Thyroid gland (tissue), 4 donors: ENCODE data around the gene TSFM. TPM values are rescaled to one million over a fixed set of nuclear protein-coding genes. Genes with fewer than 3 reads are reported as not detected.

Experiments
- DNase-seq, 2 donors: peaks; one replicate each; pipeline ENCODE4 v3.0.0-alpha.2; 2019
- H3K27ac ChIP-seq, 3 donors: fragments of 200-600 bp; sonication (generic); 1 replicate in 2 of 3; 2 replicates in 1 of 3; pipeline ENCODE4 v1.5.1; 2016 to 2019; ENCODE audit warnings: mild to moderate bottlenecking in 1 of 3, moderate library complexity in 1 of 3
- H3K27me3 ChIP-seq: fragments of 200-600 bp; sonication (generic); one replicate; pipeline ENCODE4 v1.5.1; 2019
- H3K36me3 ChIP-seq, 2 donors: fragments of 200-600 bp; sonication (generic); one replicate each; pipeline ENCODE4 v1.5.1; 2016 to 2019
- H3K4me1 ChIP-seq, 2 donors: fragments of 200-600 bp; sonication (generic); one replicate each; pipeline ENCODE4 v1.5.1; 2017 to 2019
- H3K4me3 ChIP-seq, 3 donors: fragments of 200-600 bp; sonication (generic); replicated peaks in 1 of 3; 1 replicate in 2 of 3; 2 replicates in 1 of 3; pipeline ENCODE4 v1.5.1; 2016; ENCODE audit warnings: mild to moderate bottlenecking in 1 of 3
- H3K9me3 ChIP-seq: fragments of 200-600 bp; sonication (generic); one replicate; pipeline ENCODE4 v1.5.1; 2017
- POLR2A ChIP-seq, 2 donors: fragments of 450-650 bp; IDR thresholded peaks; one replicate each; pipeline ENCODE4 v1.6.1; 2017; ENCODE audit warnings: antibody characterized with exemption in 2 of 2, mild to moderate bottlenecking in 2 of 2, moderate library complexity in 1 of 2
- WGBS, 2 donors: methylation state at CpG; one replicate each; pipeline ENCODE4 v1.1.5; 2017; 5-methylcytosine and 5-hydroxymethylcytosine counted together
- intact Hi-C: fragments of 100-400 bp; cut with DNase I; formaldehyde crosslinking; loops from one replicate; pipeline ENCODE4 v1.15.1; 2023
- total RNA-seq, 4 donors: library from RNA; depleted of rRNA; stranded (reverse); fragments of >200 nt; gene quantifications; one replicate each; pipeline ENCODE4 v1.2.3, GENCODE V29; 2016
- TF ChIP-seq, protein P1 (sequence below), 6 experiments: fragments of 200-600 bp in 3 of 6; fragments of 450-650 bp in 3 of 6; sonication (generic) in 3 of 6; IDR thresholded peaks; one replicate each; pipeline ENCODE4 v1.5.1; 2016 to 2019; ENCODE audit warnings: antibody characterized with exemption in 6 of 6, mild to moderate bottlenecking in 2 of 6, inconsistent platforms in 1 of 6, moderate library complexity in 1 of 6

Gene TSFM
- total RNA-seq, 4 donors from 2014 or later, result 19.4 to 32.0 (median 25.5) TPM

- TF ChIP-seq, protein P1, sequence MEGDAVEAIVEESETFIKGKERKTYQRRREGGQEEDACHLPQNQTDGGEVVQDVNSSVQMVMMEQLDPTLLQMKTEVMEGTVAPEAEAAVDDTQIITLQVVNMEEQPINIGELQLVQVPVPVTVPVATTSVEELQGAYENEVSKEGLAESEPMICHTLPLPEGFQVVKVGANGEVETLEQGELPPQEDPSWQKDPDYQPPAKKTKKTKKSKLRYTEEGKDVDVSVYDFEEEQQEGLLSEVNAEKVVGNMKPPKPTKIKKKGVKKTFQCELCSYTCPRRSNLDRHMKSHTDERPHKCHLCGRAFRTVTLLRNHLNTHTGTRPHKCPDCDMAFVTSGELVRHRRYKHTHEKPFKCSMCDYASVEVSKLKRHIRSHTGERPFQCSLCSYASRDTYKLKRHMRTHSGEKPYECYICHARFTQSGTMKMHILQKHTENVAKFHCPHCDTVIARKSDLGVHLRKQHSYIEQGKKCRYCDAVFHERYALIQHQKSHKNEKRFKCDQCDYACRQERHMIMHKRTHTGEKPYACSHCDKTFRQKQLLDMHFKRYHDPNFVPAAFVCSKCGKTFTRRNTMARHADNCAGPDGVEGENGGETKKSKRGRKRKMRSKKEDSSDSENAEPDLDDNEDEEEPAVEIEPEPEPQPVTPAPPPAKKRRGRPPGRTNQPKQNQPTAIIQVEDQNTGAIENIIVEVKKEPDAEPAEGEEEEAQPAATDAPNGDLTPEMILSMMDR (IDR thresholded peaks at IDR 0.05), result peak; percentile 26 to 81 (median 58)
- TF ChIP-seq POLR2A (IDR thresholded peaks at IDR 0.05), result no peak
- no peaks in the 10 kb centered on the region for H3K27me3 ChIP-seq
- H3K4me3 ChIP-seq, result no peak overlapping the region
- no peak overlapping the region for H3K27ac ChIP-seq
- H3K9me3 ChIP-seq, result no peaks in the 10 kb centered on the region
- intact Hi-C loops, result no loop called here
- H3K4me1 ChIP-seq, result no peaks in the 10 kb centered on the region
- peaks cover 57 to 83% of the 10 kb centered on the region in 2 donors for H3K36me3 ChIP-seq
- DNase-seq, result peak; percentile 44 to 49
- WGBS, 2 donors, result 49 to 54% methylated on average over 9 of the region's 9 CpGs
Measured at GRCh38 chr12:57803319-57803893, 20.8 kb downstream of the TSFM start.

DNA sequence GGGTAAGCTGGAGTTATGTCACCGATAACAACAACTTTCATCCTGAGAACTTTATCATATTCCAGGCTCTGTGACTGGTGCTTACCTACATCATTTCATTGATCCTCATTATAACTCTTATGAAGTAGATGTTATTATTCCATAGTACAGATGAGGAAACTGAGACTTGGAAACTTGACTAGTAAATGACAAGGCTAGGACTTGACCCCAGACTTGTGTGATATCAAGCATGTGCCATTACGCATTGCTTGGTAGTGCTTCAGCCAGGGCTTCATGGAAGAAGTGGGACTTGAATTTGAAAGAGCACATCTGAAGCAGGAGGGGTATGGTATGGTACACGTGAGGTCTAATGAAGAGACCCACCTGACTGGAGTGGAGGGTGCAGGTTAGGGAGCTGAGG is 24.1 kb downstream of the TSFM start:
- Histone ChIP-seq H3K27ac (no peak overlapping the region), H3K4me3 (no peak overlapping the region), H3K9me3 (no peaks in the 10 kb centered on the region), H3K36me3 (peaks cover 37 to 73% of the 10 kb centered on the region in 2 donors), H3K27me3 (no peaks in the 10 kb centered on the region), H3K4me1 (no peaks in the 10 kb centered on the region)
- DNase-seq, result no peak
- TF ChIP-seq, protein P1 (IDR thresholded peaks at IDR 0.05), result no peak
- TF ChIP-seq POLR2A (IDR thresholded peaks at IDR 0.05), result no peak
- WGBS, 2 donors, result 94 to 95% methylated on average over 3 of the region's 3 CpGs
- intact Hi-C loops, result no loop called here

- Histone ChIP-seq H3K36me3 (peaks cover 37 to 67% of the 10 kb centered on the region in 2 donors), H3K4me3 (no peak overlapping the region), H3K27ac (no peak overlapping the region), H3K27me3 (no peaks in the 10 kb centered on the region), H3K4me1 (no peaks in the 10 kb centered on the region), H3K9me3 (no peaks in the 10 kb centered on the region)
- intact Hi-C loops, result no loop called here
- DNase-seq, result no peak
- WGBS, 2 donors, result 86 to 97% methylated on average over 6 to 9 of the region's 9 CpGs
- TF ChIP-seq POLR2A (IDR thresholded peaks at IDR 0.05), result no peak
- TF ChIP-seq, protein P1 (IDR thresholded peaks at IDR 0.05), result no peak
Measured at GRCh38 chr12:57807285-57807684, 24.7 kb downstream of the TSFM start.

DNA sequence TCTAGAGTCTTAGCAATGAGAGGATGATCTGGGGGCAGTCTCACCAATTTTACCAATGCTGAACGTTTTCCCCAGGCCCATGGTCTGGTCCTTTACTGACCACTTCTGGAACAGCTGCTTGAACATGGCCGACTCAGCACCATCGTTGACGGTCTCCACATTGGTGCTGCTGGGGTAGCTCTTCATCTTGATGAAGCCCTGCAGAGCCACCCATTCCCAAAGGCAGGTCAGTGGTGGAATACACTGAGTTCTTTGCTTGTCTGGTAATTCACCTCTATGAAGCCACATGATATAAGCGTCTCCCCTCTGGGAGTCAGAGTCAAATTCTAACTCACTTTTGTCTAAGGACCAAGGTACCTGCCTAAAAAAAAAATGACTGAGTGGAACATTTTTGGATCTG is 25.8 kb downstream of the TSFM start:
- H3K9me3 ChIP-seq, result no peaks in the 10 kb centered on the region

GRCh38 chr12:57809425-57809824 is 26.8 kb downstream of the TSFM start:
- H3K27ac ChIP-seq, result no peak overlapping the region
- no peak for TF ChIP-seq POLR2A (IDR thresholded peaks at IDR 0.05)
- TF ChIP-seq, protein P1 (IDR thresholded peaks at IDR 0.05), result no peak
- intact Hi-C loops, result no loop called here
- H3K9me3 ChIP-seq, result no peaks in the 10 kb centered on the region
- DNase-seq, result no peak
- no peaks in the 10 kb centered on the region for H3K27me3 ChIP-seq
- peaks cover 29 to 54% of the 10 kb centered on the region in 2 donors for H3K36me3 ChIP-seq
- WGBS, 2 donors, result 85 to 92% methylated on average over 3 of the region's 3 CpGs
- no peaks in the 10 kb centered on the region for H3K4me1 ChIP-seq
- H3K4me3 ChIP-seq, result no peak overlapping the region

More for the DNA sequence above, 25.8 kb downstream of the TSFM start:
- Histone ChIP-seq H3K4me3 (no peak overlapping the region), H3K4me1 (no peaks in the 10 kb centered on the region), H3K36me3 (peaks cover 34 to 62% of the 10 kb centered on the region in 2 donors), H3K27me3 (no peaks in the 10 kb centered on the region), H3K27ac (no peak overlapping the region)
- intact Hi-C loops, result no loop called here
- TF ChIP-seq, protein P1 (IDR thresholded peaks at IDR 0.05), result no peak
- no peak for TF ChIP-seq POLR2A (IDR thresholded peaks at IDR 0.05)
- DNase-seq, result no peak
- WGBS, 2 donors, result 92 to 95% methylated on average over 5 of the region's 5 CpGs
